Stimulated activated CD8-positive, alpha-beta memory T cell treated with anti-CD3 and anti-CD28 coated beads, Interleukin-7, amount 100 ng/mL, for 24 hours (primary cell): Measurements from ENCODE around the gene CBX5.
"Not testable (repeated sequence)": the region's sequence is repeated elsewhere in the genome, so short reads cannot be mapped to it uniquely, and the experiment has no call there.

ENCODE experiments used
- DNase-seq: peaks from one replicate; pipeline ENCODE4 v3.0.0-alpha.2; 2020; ENCODE audit warnings: low read depth

Gene CBX5

GRCh38 chr12:54279632-54280467, at the start of gene CBX5:
Gene CBX5, minus strand, starts transcription at chr12:54280122. Its CDS starts 22,472 bp downstream, at chr12:54257650.
- DNase-seq = peak; percentile 98

- no peak for DNase-seq
Measured at GRCh38 chr12:54328595-54329337, 48.8 kb upstream of the CBX5 start.

GRCh38 chr12:54325442-54326109, 45.7 kb upstream of the CBX5 start:
- not testable (repeated sequence) for DNase-seq

DNA sequence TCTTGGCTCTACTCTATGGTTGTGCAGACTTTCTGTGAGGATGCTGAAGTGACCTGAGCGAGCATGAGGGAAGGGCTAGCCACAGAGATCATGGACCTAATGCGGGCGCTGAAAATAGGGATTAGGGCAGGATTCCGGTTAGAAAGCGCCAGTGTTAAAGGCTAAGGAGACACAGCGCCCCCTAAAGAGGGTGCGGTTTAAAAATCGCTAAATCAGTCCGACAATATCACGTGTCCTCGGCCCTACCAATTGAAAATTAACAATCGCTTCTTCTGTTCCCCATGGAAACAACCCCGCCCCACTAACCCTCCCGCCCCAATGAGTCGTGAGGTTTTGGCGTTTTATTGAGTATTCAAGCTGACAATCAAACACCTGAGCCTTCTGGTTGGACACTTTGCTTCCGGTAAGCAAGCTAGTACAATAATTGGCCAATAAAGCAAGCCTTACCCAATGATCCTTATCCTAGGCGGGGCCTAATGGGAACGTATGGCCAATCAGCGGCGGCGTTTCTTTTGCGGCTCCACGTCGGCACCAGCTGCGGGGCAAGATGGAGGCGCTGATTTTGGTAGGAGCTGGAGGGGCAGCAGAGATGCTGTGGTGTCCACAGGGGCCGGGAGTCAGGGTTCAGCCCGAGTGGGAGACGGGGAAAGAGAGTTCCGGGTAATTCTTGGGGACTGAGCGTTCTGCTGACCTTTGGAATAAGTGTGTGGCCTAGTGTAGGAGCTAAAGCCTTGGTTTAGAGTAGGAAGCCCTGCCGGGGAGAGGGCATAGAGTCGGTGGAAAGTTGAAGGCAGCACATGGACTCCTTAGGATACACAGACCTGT, 44.9 kb upstream of the CBX5 start, which contains the start of gene COPZ1:
TSS of gene COPZ1 (plus strand) at position 515 of the 825 bp plus-strand sequence. CDS start at position 548, 33 bp downstream.
- DNase-seq = peak; percentile 81

DNA sequence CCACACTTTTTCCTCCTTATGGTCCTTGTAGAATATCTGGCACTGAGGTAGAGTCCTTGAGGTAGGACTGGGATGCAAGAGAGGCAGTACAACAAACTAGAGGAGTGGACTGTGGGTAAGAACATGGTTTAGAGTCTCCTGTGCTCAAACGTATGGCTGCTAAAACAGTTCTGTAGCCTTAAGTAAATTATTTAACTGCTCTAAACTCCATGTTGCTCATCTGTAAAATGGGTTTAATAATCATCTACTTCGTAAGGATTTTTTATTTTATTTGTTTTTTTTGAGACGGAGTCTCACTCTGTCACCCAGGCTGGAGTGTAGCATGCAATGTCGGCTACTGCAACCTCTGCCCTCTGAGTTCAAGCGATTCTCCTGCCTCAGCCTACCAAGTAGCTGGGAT, 41.4 kb upstream of the CBX5 start:
- DNase-seq = no peak

DNA sequence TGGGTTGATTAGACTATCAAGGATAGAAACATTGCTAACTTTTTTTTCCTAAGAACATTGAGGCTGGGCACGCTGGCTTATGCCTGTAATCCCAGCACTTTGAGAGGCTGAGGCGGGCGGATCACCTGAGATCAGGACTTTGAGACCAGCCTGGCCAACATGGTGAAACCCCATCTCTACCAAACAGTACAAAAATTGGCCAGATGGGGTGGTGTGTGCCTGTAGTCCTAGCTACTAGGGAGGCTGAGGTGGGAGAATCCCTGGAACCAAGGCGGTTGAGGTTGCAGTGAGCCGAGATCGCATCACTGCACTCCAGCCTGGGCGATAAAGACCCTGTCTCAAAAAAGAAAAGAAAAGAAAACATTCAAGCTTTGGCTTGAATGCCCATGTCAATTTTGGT, 32.4 kb upstream of the CBX5 start:
- DNase-seq = not testable (repeated sequence)

- no peak for DNase-seq
Measured at GRCh38 chr12:54311051-54311450, 31.1 kb upstream of the CBX5 start.

DNA sequence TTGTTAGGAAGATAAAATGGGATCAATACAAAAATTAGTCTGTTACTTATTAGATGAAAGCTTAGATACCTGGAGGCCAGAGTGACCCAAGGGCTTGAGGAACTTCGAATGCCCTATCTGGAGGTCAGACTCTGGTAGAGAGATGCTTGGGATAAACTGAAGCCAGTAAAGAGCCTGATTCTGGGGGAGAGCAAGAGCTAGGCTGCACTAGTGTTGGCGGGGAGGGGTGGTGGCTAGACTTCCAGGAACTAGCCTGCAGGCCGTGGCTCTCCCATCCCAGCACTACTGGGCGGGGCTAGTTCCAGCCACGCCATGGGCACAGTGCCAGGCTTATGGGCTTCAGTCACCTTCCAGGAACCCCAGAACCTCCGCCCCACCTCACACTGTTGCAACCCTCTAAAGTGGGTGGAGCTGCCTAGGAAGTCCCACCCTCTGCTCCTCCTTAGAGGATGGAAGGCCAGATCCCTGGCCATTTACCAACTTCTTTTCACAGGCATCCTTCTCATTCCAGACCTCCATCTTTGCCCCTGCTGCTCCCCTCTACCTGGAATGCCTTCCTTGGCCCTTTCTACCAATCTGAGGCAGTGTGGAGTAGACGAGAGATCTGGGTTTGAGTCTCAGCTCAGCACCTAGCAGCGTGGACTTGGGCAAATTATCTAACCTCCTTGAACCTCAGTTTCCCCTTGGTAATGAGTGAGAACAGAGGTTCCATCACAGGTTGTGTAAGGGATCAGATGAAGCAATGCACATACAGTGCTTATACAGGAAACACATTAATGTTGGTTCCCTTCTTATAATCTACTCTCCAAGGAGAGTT, 27.2 kb upstream of the CBX5 start:
- DNase-seq = no peak

DNA sequence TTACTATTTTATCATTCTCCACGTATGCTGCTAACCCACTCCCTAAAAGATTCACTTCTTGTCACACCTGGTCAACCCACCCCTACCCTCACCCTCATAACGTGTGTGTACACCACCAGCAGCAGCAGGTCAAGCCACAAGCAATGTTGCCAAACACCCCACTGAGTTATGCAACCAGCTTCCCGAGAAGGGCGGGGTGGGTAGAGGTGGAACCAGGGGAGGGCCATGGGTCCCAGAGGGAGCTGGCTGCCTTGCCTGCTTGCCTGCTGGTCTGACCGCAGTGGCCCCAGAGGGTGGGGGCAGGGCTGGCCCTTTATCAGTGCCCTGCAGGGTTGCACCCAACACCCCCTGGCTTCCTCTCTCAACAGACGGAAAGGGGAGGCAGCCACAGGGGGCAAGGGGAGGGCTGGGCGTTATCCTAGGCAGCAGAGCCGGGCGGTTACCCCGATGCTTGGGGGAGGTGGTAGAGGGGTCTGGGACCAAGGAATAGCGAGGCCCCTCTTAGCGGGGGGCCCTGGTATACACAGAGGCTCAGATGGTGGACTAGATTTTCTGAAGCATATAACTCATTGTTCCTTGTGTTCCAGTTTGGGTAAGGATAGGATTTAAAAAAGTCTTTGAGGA, 24.4 kb upstream of the CBX5 start:
- no peak for DNase-seq

- no peak for DNase-seq
Measured at GRCh38 chr12:54303640-54304039, 23.7 kb upstream of the CBX5 start.

GRCh38 chr12:54301428-54302048, 21.6 kb upstream of the CBX5 start:
- no peak for DNase-seq

DNA sequence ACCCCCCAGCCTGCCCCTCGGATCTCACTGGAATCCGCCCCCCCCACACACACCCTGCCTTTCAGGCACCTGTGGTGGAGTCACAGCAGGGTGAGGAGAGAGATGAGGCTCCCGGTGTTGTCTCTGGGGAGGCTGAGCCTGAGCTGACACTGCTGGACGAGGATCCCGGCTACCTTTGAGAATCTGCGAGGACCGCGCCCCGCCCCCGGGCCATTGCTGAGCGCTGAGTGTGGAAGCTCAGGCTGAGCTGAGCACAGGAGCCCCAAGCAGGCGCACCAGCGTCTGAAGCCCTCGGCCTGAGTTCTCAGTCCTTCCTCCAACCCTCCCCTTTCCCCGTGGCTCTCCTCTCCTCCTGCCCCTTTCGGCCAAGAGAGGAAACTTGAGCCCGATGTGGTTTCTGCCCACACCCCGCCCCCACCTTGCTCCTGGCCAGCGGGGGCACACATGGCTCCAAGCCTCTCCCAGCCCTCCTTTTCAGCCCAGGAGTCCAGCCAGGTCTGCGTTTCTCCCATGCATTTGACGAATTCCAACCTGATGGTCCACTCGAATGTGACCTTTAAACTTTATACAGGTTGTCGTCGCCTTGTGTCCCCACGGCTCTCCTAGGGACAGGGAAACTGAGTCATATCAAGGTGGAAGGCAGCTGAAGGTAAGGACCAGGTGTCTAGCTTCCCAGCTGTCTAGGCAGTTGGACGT, 21.0 kb upstream of the CBX5 start, which contains the start of gene NFE2:
TSS of gene NFE2 (minus strand) at position 284 of the 696 bp plus-strand sequence. CDS start 5,767 bp downstream, outside the sequence.
- DNase-seq = no peak

DNA sequence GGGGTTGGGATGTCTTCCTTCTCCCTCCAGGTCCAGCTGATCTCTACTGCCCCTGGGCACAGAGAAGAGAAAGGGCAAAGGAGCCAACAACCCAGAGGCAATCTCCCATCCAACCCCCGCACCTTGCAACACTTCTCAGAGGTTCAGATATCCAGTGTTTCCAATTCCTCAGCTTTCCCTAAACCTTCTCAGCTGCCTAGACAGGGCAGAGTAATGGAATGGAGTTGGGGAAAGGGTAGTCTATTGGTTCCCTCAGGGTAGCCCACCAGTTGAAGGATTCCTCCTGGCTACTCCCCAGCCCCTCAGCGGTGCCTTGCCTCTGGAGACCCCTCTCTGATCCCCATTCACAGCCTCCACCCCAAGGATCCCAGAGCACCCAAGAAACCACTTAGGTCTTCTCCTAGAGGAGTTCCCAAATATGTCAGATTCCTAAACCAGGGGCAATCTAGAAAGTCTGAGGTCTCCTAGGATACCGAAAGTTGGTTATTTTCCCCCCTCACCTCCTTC, 20.4 kb upstream of the CBX5 start:
- DNase-seq = no peak

DNA sequence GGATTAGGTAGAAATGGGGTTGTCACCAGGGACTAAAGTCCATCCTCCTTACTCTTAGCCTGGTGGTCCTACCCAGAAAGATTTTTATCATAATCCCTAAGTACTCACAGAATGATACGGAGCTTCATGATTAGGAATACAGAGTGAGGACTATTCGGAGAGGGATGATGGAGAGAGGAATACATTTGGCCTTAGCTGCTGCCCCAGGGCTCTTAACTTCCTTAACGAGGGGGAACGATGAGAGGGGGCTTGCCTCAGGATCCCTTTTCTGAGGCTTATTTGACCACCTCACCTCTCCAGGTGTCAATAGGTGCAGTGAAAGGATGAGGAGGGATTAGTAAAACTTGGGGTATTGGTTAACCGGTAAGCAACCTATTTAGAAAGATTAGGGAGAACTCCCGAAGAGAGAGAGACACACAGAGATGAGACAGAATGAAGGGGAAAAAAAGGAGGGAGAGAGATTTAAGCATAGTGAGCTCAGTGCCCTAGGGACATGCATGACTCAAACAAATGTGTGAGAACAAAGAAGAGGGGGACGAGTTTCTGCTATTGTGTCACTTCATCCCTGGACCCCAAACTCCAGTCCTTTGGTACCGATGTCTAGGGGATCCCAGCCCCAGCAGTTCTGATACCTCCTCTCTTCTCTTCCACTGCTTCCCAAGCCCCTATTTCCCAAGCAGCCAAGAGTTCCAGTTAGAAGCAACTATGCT, 19.7 kb upstream of the CBX5 start:
- no peak for DNase-seq

DNA sequence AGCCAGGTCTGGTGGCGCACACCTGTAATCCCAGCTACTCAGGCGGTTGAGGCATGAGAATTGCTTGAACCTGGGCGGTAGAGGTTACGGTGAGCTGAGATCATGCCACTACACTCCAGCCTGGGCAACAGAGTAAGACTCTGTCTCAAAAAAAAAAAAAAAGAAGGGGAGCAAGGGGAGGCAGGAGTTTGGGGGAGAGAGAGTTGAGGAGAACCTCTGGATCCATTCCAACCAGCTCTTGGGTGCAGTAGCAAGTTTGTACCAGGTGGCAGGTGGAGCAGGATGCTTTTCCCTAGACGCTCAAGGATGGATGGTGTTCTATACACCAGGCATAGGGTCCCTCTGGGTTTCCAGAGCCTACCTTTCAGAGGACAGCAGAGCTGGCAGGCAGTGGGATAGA, 19.0 kb upstream of the CBX5 start:
- DNase-seq = no peak

GRCh38 chr12:54296393-54297099, 16.6 kb upstream of the CBX5 start:
- DNase-seq = no peak

DNA sequence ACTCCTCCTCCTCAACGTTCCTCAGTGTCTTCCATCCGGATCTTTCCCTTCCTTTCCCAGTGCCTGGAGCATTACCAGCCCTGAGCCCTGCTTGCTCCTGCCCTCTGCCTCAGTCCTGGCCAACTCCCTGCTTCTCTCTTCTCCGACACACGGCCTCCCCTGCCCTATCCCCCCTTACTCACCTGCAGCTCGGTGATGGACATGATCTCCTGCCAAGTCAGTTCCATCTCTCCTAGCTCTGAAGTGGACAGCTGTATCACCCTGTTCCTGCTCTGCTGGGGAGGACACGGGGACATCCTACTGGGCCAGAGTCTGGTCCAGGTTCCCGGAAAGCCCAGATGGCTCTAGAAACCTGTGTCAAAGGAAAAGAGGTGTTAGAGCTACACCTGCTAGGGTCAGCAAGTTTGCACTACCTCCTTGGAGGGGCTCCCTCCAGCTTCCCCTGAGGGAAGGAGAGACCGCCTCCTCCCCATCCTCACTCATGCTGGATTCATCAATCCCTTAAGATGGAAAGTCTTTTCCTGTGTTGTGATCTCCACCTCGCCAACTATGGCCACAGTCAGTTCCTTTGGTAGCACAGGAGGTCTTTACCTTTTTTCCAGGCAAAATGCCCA, 15.1 kb upstream of the CBX5 start:
- no peak for DNase-seq
